ENCODE measurements around the gene SH3BP5L.

GRCh38 chr1:248831842-248832241, 6.1 kb upstream of the SH3BP5L start:
- TF ChIP-seq CTCF (IDR thresholded peaks at IDR 0.05; ENCODE audit: poor library complexity) (no peak), EZH2 (IDR thresholded peaks at IDR 0.05; ENCODE audit: borderline replicate concordance) (no peak)
